Colonic mucosa (tissue), 4 donors: ENCODE data around the gene ST7. TPM values are rescaled to one million over a fixed set of nuclear protein-coding genes. Genes with fewer than 3 reads are reported as not detected.

Experiments used
- DNase-seq: peaks from one replicate; pipeline ENCODE4 v3.0.0-alpha.2; 2020
- H3K27ac ChIP-seq: fragments of 200-600 bp; one replicate; pipeline ENCODE4 v1.8.0; 2021
- H3K27me3 ChIP-seq: fragments of 200-600 bp; one replicate; pipeline ENCODE4 v1.8.0; 2021
- H3K36me3 ChIP-seq: fragments of 200-600 bp; one replicate; pipeline ENCODE4 v1.8.0; 2021
- H3K4me1 ChIP-seq: fragments of 200-600 bp; one replicate; pipeline ENCODE4 v1.8.0; 2021; ENCODE audit warnings: mild to moderate bottlenecking
- H3K4me3 ChIP-seq: fragments of 200-600 bp; one replicate; pipeline ENCODE4 v1.8.0; 2021
- H3K9ac ChIP-seq, 2 donors: one replicate each; pipeline ENCODE4 v1.7.0; 2013; ENCODE audit warnings: control low read depth in 2 of 2, low read depth in 2 of 2, low read length in 2 of 2
- H3K9me3 ChIP-seq: fragments of 200-600 bp; one replicate; pipeline ENCODE4 v1.8.0; 2021
- CTCF ChIP-seq: fragments of 200-600 bp; IDR thresholded peaks from one replicate; pipeline ENCODE4 v1.8.0; 2022; ENCODE audit warnings: antibody characterized with exemption, mild to moderate bottlenecking
- intact Hi-C: fragments of 100-400 bp; cut with DNase I; formaldehyde crosslinking; loops from one replicate; pipeline ENCODE4 v1.14.1; 2022
- total RNA-seq, 2 donors: library from RNA; stranded (reverse); fragmentation: NEBNext Ultra II Directional in 1 of 2; extraction: Animal tissue kit (Norgen Biotek cat#: 25700) in 1 of 2; gene quantifications; one replicate each; pipeline ENCODE4 v1.2.1, GENCODE V29; 2021
- donor health status: healthy.
- donor health status: DM: no; HTN: no; CAD: no.
- donor health status: DM: no; HTN: no; CAD: no.

ST7 gene
- total RNA-seq, 2 donors from 2014 or later = 10.6 to 12.2 TPM

- Histone ChIP-seq H3K9me3 (no peaks in the 10 kb centered on the region), H3K4me1 (no peaks in the 10 kb centered on the region), H3K4me3 (no peak overlapping the region), H3K27ac (no peak overlapping the region), H3K27me3 (no peaks in the 10 kb centered on the region), H3K9ac (no peak overlapping the region), H3K36me3 (no peaks in the 10 kb centered on the region)
- intact Hi-C loops = no loop called here
- DNase-seq = no peak
- TF ChIP-seq CTCF = no peak
Measured at GRCh38 chr7:117004899-117005298, 51.6 kb downstream of the ST7 start.

- TF ChIP-seq CTCF = no peak
- no peak overlapping the region for H3K27ac ChIP-seq
Measured at GRCh38 chr7:117005449-117005848, 52.1 kb downstream of the ST7 start.

GRCh38 chr7:117006907-117007684, 53.8 kb downstream of the ST7 start:
- Histone ChIP-seq H3K27me3 (no peaks in the 10 kb centered on the region), H3K27ac (no peak overlapping the region), H3K4me1 (no peaks in the 10 kb centered on the region), H3K9ac (no peak overlapping the region), H3K4me3 (no peak overlapping the region), H3K36me3 (no peaks in the 10 kb centered on the region), H3K9me3 (no peaks in the 10 kb centered on the region)
- DNase-seq = no peak
- TF ChIP-seq CTCF = no peak
- intact Hi-C loops = no loop called here

More at GRCh38 chr7:117005449-117005848, 52.1 kb downstream of the ST7 start:
- Histone ChIP-seq H3K4me1 (no peaks in the 10 kb centered on the region), H3K9ac (no peak overlapping the region), H3K27me3 (no peaks in the 10 kb centered on the region), H3K36me3 (no peaks in the 10 kb centered on the region), H3K9me3 (no peaks in the 10 kb centered on the region), H3K4me3 (no peak overlapping the region)
- no peak for DNase-seq
- intact Hi-C loops = no loop called here

- no peak for DNase-seq
- TF ChIP-seq CTCF = no peak
- H3K4me1 ChIP-seq = no peaks in the 10 kb centered on the region
- no peaks in the 10 kb centered on the region for H3K36me3 ChIP-seq
- no peak overlapping the region for H3K9ac ChIP-seq
- intact Hi-C loops = no loop called here
- no peaks in the 10 kb centered on the region for H3K27me3 ChIP-seq
- no peak overlapping the region for H3K27ac ChIP-seq
- H3K9me3 ChIP-seq = no peaks in the 10 kb centered on the region
- no peak overlapping the region for H3K4me3 ChIP-seq
Measured at GRCh38 chr7:117008118-117008885, 55.0 kb downstream of the ST7 start.

GRCh38 chr7:117008886-117009531, 55.7 kb downstream of the ST7 start:
- Histone ChIP-seq H3K4me1 (no peaks in the 10 kb centered on the region), H3K9me3 (no peaks in the 10 kb centered on the region), H3K36me3 (no peaks in the 10 kb centered on the region), H3K27me3 (no peaks in the 10 kb centered on the region), H3K9ac (no peak overlapping the region), H3K4me3 (no peak overlapping the region), H3K27ac (no peak overlapping the region)
- DNase-seq = no peak
- no peak for TF ChIP-seq CTCF
- intact Hi-C loops = no loop called here
